ENCODE data around the gene NMT2. TPM values are rescaled to one million over a fixed set of nuclear protein-coding genes. Genes with fewer than 3 reads are reported as not detected.
A peak's percentile ranks its signal among the peaks of the same experiment; 100 is the strongest.

Gene NMT2
- polyA plus RNA-seq, 3 donors = 0.35 to 1.1 (median 0.36) TPM

DNA sequence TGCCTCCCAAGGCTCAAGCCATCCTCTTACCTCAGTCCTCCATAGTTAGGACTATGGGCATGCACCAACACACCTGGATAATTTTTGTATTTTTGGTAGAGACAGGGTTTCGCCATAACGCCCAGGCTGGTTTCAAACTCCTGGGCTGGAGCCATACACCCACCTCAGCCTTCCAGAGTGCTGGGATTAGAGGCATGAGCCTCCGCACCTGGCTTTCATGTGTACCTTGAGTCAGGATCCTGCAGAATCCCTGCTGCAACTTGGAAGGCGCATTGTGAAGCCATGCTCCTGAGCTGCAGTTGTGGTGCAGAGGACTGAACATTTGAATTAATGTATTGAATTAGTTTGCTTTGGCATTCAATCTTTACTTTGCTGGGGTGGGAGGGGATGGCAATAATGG, 29.4 kb upstream of the NMT2 start:
- peaks cover 16 to 43% (median 37%) of the 10 kb centered on the region in 7 donors for H3K9me3 Mint-ChIP-seq
- H3K36me3 Mint-ChIP-seq = no peaks in the 10 kb centered on the region
- H3K4me3 ChIP-seq (replicated peaks in 1 of 3; ENCODE audit: low read depth in 2 of 3, low read length in 3 of 3) = no peak overlapping the region
- intact Hi-C loops (cut with micrococcal nuclease) = no loop called here
- no peak overlapping the region for H3K9ac ChIP-seq (ENCODE audit: insufficient read depth, low read length, poor library complexity, severe bottlenecking)
- H3K4me3 Mint-ChIP-seq = peak overlapping the region in 1 of 2 donors; percentile 2
- no peaks in the 10 kb centered on the region for H3K36me3 ChIP-seq (replicated peaks in 1 of 2; ENCODE audit: control insufficient read depth in 1 of 2, insufficient read depth in 2 of 2, low read length in 2 of 2)
- no peaks in the 10 kb centered on the region for H3K79me2 ChIP-seq (ENCODE audit: insufficient read depth, low read length)
- H3K27ac ChIP-seq (ENCODE audit: low read depth in 1 of 2, low read length in 2 of 2) = no peak overlapping the region
- no peaks in the 10 kb centered on the region for H4K20me1 ChIP-seq (ENCODE audit: insufficient read depth, low read length)
- peaks cover 2 to 45% of the 10 kb centered on the region in 2 donors for H3K27me3 ChIP-seq (ENCODE audit: control insufficient read depth in 2 of 2, insufficient read depth in 2 of 2, low read length in 2 of 2)
- H3K27ac Mint-ChIP-seq = no peak overlapping the region
- 83% methylated on average over 4 of the region's 4 CpGs for WGBS (ENCODE audit: insufficient coverage)
- H3K4me2 ChIP-seq (replicated peaks; ENCODE audit: extremely low read depth, low read length, poor library complexity, severe bottlenecking) = no peak overlapping the region
- peaks cover 33% of the 10 kb centered on the region in 2 donors for H3K9me3 ChIP-seq (replicated peaks in 1 of 2; ENCODE audit: control insufficient read depth in 1 of 2, insufficient read depth in 1 of 2, low read length in 2 of 2)
- peaks cover 7 to 8% of the 10 kb centered on the region in 2 donors for H3K4me1 ChIP-seq (ENCODE audit: control insufficient read depth in 1 of 2, insufficient read depth in 2 of 2, low read length in 2 of 2)
- H2AFZ ChIP-seq (ENCODE audit: insufficient read depth, low read depth, low read length, poor library complexity, severe bottlenecking) = no peak overlapping the region
- peaks cover 9% of the 10 kb centered on the region for H3K4me1 Mint-ChIP-seq
- TF ChIP-seq, protein P1, sequence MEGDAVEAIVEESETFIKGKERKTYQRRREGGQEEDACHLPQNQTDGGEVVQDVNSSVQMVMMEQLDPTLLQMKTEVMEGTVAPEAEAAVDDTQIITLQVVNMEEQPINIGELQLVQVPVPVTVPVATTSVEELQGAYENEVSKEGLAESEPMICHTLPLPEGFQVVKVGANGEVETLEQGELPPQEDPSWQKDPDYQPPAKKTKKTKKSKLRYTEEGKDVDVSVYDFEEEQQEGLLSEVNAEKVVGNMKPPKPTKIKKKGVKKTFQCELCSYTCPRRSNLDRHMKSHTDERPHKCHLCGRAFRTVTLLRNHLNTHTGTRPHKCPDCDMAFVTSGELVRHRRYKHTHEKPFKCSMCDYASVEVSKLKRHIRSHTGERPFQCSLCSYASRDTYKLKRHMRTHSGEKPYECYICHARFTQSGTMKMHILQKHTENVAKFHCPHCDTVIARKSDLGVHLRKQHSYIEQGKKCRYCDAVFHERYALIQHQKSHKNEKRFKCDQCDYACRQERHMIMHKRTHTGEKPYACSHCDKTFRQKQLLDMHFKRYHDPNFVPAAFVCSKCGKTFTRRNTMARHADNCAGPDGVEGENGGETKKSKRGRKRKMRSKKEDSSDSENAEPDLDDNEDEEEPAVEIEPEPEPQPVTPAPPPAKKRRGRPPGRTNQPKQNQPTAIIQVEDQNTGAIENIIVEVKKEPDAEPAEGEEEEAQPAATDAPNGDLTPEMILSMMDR (IDR thresholded peaks at IDR 0.05) = no peak
- no peak for DNase-seq
- H3K27me3 Mint-ChIP-seq (ENCODE audit: low read depth in 3 of 3) = peaks cover 27 to 59% (median 36%) of the 10 kb centered on the region in 3 donors

DNA sequence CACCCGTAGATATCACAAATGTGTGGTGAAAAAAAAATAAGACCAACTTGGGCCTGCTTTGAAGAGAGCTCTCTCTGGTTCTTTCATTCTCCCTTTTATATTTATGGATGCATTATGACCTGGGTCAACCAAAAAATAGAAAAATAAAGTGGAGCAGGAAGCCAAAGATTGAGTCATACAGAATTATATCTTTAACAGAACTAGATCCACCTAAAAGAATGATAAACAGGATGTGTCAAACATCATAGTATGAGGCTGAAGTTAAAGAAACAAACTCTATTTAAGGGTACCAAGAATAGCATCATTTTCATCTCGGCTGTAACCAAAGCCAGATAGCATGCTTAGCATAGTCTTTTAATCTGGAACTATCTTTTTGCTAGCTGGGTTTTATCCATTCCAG, 28.8 kb upstream of the NMT2 start:
- Mint-ChIP-seq H3K4me3 (peak overlapping the region in 1 of 2 donors; percentile 60), H3K27ac (no peak overlapping the region), H3K9me3 (peaks cover 16 to 44% (median 39%) of the 10 kb centered on the region in 7 donors), H3K36me3 (no peaks in the 10 kb centered on the region), H3K4me1 (peaks cover 9% of the 10 kb centered on the region), H3K27me3 (ENCODE audit: low read depth in 3 of 3) (peaks cover 32 to 65% (median 36%) of the 10 kb centered on the region in 3 donors)
- H3K27me3 ChIP-seq (ENCODE audit: control insufficient read depth in 2 of 2, insufficient read depth in 2 of 2, low read length in 2 of 2) = peaks cover 5 to 45% of the 10 kb centered on the region in 2 donors
- H4K20me1 ChIP-seq (ENCODE audit: insufficient read depth, low read length) = no peaks in the 10 kb centered on the region
- H3K9me3 ChIP-seq (replicated peaks in 1 of 2; ENCODE audit: control insufficient read depth in 1 of 2, insufficient read depth in 1 of 2, low read length in 2 of 2) = peaks cover 33% of the 10 kb centered on the region in 2 donors
- H2AFZ ChIP-seq (ENCODE audit: insufficient read depth, low read depth, low read length, poor library complexity, severe bottlenecking) = no peak overlapping the region
- H3K4me3 ChIP-seq (replicated peaks in 1 of 3; ENCODE audit: low read depth in 2 of 3, low read length in 3 of 3) = no peak overlapping the region
- H3K36me3 ChIP-seq (replicated peaks in 1 of 2; ENCODE audit: control insufficient read depth in 1 of 2, insufficient read depth in 2 of 2, low read length in 2 of 2) = no peaks in the 10 kb centered on the region
- H3K9ac ChIP-seq (ENCODE audit: insufficient read depth, low read length, poor library complexity, severe bottlenecking) = no peak overlapping the region
- TF ChIP-seq, protein P1 (IDR thresholded peaks at IDR 0.05) = no peak
- H3K27ac ChIP-seq (ENCODE audit: low read depth in 1 of 2, low read length in 2 of 2) = no peak overlapping the region
- H3K4me1 ChIP-seq (ENCODE audit: control insufficient read depth in 1 of 2, insufficient read depth in 2 of 2, low read length in 2 of 2) = peaks cover 7 to 8% of the 10 kb centered on the region in 2 donors
- no peak overlapping the region for H3K4me2 ChIP-seq (replicated peaks; ENCODE audit: extremely low read depth, low read length, poor library complexity, severe bottlenecking)
- no peaks in the 10 kb centered on the region for H3K79me2 ChIP-seq (ENCODE audit: insufficient read depth, low read length)
- no peak for DNase-seq
- intact Hi-C loops (cut with micrococcal nuclease) = no loop called here
- no CpG with 5 or more reads among the region's 2 CpGs for whole genome bisulfite sequencing (ENCODE audit: insufficient coverage)
